ENCODE measurements around the gene SOBP.

- TF ChIP-seq POLR2A (IDR thresholded peaks at IDR 0.05) (no peak), CTCF (IDR thresholded peaks at IDR 0.05 in 4 of 5, conservative IDR thresholded peaks at IDR 0.05 in 1 of 5) (no peak)
Measured at GRCh38 chr6:107491760-107492660, 2.1 kb downstream of the SOBP start.

Measured in gastrocnemius medialis (tissue), 4 donors.